Left lung (tissue), 10 donors: Measurements from ENCODE around the gene H2BK1. TPM values are rescaled to one million over a fixed set of nuclear protein-coding genes. Genes with fewer than 3 reads are reported as not detected.

Experiments used
- ATAC-seq: fragments of 200-7000 bp; cut with Tn5 transposase; one replicate; pipeline ENCODE4 v1.9.1; 2020; ENCODE audit warnings: moderate library complexity
- DNase-seq, 4 donors: peaks; one replicate each; pipeline ENCODE4 v3.0.0-alpha.2; 2013 to 2020
- H3K27ac ChIP-seq, 2 donors: fragments of 200-600 bp; sonication (generic) in 1 of 2; one replicate each; pipeline versions ENCODE4 v1.5.0 to v1.8.0; 2020 to 2021
- H3K27me3 ChIP-seq, 2 donors: fragments of 200-600 bp; sonication (generic) in 1 of 2; one replicate each; pipeline versions ENCODE4 v1.5.0 to v1.8.0; 2020 to 2021
- H3K36me3 ChIP-seq, 2 donors: fragments of 200-600 bp; sonication (generic) in 1 of 2; one replicate each; pipeline versions ENCODE4 v1.5.0 to v1.8.0; 2020 to 2021
- H3K4me1 ChIP-seq, 2 donors: fragments of 200-600 bp; one replicate each; pipeline ENCODE4 v1.8.0; 2021
- H3K4me3 ChIP-seq, 2 donors: fragments of 200-600 bp; sonication (generic) in 1 of 2; one replicate each; pipeline versions ENCODE4 v1.5.0 to v1.8.0; 2020 to 2021; ENCODE audit warnings: mild to moderate bottlenecking in 1 of 2
- H3K9me3 ChIP-seq, 2 donors: fragments of 200-600 bp; sonication (generic) in 1 of 2; one replicate each; pipeline versions ENCODE4 v1.5.0 to v1.8.0; 2020 to 2021
- intact Hi-C, 2 donors: fragments of 100-400 bp; cut with DNase I; formaldehyde crosslinking; loops; one replicate each; pipeline versions ENCODE4 v1.11.2 to v1.14.2; 2022
- polyA plus RNA-seq, 6 donors: library from polyadenylated mRNA; unstranded; fragments of 120-200 nt; gene quantifications; one replicate each; pipeline ENCODE4 v1.2.1, GENCODE V29; 2013; ENCODE audit not compliant: insufficient read length in 6 of 6
- total RNA-seq, 2 donors: library from RNA; stranded (reverse); fragmentation: NEBNext Ultra II Directional; extraction: Animal tissue kit (Norgen Biotek cat#: 25700); gene quantifications; one replicate each; pipeline ENCODE4 v1.2.1, GENCODE V29; 2021
- TF ChIP-seq, protein P1 (sequence below), 2 donors: fragments of 200-600 bp; sonication (generic) in 1 of 2; IDR thresholded peaks; one replicate each; pipeline versions ENCODE4 v1.5.0 to v1.8.0; 2021; ENCODE audit warnings: antibody characterized with exemption in 2 of 2
- donor health status: DM: no; HTN: yes; CAD: no.
- donor health status: DM: no; HTN: no; CAD: no.

H2BK1 gene
- total and polyA plus RNA-seq, 8 donors = not detected

DNA sequence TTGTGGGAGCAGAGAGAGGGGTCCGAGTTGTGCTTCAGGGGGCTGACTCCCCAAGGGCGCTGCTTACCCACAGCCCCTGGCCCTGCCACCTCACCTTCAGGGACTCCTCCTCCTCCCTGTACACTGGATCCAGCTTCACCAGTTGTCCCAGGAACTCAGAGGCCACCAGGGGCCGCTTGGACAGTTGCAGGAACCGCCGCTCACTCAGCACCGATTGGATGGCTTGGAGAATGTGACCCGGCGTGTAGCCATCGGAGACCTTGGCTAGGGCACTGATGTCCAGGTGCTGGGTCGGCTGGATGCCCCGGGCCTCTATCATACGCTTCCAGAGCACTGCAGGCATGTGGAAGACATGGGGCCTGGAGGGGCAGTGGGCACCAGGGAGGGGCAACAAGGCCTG, 18.7 kb downstream of the H2BK1 start:
- no peak overlapping the region for H3K27ac ChIP-seq
- no peak for ATAC-seq
- no peaks in the 10 kb centered on the region for H3K9me3 ChIP-seq
- no peaks in the 10 kb centered on the region for H3K36me3 ChIP-seq
- DNase-seq = no peak
- no peaks in the 10 kb centered on the region for H3K4me1 ChIP-seq
- intact Hi-C loops = no loop called here
- TF ChIP-seq, protein P1, sequence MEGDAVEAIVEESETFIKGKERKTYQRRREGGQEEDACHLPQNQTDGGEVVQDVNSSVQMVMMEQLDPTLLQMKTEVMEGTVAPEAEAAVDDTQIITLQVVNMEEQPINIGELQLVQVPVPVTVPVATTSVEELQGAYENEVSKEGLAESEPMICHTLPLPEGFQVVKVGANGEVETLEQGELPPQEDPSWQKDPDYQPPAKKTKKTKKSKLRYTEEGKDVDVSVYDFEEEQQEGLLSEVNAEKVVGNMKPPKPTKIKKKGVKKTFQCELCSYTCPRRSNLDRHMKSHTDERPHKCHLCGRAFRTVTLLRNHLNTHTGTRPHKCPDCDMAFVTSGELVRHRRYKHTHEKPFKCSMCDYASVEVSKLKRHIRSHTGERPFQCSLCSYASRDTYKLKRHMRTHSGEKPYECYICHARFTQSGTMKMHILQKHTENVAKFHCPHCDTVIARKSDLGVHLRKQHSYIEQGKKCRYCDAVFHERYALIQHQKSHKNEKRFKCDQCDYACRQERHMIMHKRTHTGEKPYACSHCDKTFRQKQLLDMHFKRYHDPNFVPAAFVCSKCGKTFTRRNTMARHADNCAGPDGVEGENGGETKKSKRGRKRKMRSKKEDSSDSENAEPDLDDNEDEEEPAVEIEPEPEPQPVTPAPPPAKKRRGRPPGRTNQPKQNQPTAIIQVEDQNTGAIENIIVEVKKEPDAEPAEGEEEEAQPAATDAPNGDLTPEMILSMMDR (IDR thresholded peaks at IDR 0.05) = no peak
- H3K27me3 ChIP-seq = peaks cover 0 to 28% of the 10 kb centered on the region in 2 donors
- no peak overlapping the region for H3K4me3 ChIP-seq

DNA sequence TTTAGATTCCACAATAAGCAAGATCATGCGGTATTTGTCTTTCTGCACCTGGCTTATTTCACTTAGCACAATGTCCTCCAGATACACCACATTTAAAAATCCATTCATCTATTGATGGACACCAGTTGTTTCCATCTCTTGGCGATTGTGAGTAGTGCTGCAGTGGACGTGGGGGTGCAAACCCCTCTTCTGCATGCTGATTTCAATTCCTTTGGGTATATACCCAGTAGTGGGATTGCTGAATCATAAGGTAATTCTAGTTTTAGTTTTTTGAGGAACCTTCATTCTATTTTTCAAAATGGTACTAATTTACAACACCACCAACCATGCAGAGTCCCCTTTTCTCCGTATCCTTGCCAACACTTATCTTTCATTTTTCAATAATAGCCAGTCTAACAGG, 21.2 kb downstream of the H2BK1 start:
- Histone ChIP-seq H3K27me3 (peaks cover 0 to 10% of the 10 kb centered on the region in 2 donors), H3K9me3 (no peaks in the 10 kb centered on the region), H3K36me3 (no peaks in the 10 kb centered on the region), H3K27ac (no peak overlapping the region), H3K4me3 (no peak overlapping the region), H3K4me1 (no peaks in the 10 kb centered on the region)
- ATAC-seq (no peak), DNase-seq (no peak)
- TF ChIP-seq, protein P1 (IDR thresholded peaks at IDR 0.05) = no peak
- intact Hi-C loops = no loop called here

DNA sequence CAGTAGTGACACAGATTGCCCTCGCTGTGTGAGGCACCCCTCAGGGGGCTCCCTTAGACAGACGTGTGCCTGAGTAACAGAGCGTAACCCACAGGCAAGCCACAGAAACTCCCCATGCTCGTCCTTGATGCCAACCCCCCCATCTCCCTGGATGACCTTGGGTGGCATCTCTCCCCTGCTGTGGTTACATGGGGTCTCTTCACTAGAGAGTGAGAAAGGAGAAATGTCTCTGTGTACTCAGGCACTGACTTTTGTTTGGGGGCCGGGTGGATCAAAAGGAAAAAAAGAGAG, 22.1 kb downstream of the H2BK1 start:
- H3K9me3 ChIP-seq = no peaks in the 10 kb centered on the region
- no peak for DNase-seq
- ATAC-seq = no peak
- no peak overlapping the region for H3K4me3 ChIP-seq
- intact Hi-C loops = no loop called here
- no peaks in the 10 kb centered on the region for H3K36me3 ChIP-seq
- no peaks in the 10 kb centered on the region for H3K4me1 ChIP-seq
- H3K27me3 ChIP-seq = peaks cover 0 to 9% of the 10 kb centered on the region in 2 donors
- H3K27ac ChIP-seq = no peak overlapping the region
- TF ChIP-seq, protein P1 (IDR thresholded peaks at IDR 0.05) = no peak

DNA sequence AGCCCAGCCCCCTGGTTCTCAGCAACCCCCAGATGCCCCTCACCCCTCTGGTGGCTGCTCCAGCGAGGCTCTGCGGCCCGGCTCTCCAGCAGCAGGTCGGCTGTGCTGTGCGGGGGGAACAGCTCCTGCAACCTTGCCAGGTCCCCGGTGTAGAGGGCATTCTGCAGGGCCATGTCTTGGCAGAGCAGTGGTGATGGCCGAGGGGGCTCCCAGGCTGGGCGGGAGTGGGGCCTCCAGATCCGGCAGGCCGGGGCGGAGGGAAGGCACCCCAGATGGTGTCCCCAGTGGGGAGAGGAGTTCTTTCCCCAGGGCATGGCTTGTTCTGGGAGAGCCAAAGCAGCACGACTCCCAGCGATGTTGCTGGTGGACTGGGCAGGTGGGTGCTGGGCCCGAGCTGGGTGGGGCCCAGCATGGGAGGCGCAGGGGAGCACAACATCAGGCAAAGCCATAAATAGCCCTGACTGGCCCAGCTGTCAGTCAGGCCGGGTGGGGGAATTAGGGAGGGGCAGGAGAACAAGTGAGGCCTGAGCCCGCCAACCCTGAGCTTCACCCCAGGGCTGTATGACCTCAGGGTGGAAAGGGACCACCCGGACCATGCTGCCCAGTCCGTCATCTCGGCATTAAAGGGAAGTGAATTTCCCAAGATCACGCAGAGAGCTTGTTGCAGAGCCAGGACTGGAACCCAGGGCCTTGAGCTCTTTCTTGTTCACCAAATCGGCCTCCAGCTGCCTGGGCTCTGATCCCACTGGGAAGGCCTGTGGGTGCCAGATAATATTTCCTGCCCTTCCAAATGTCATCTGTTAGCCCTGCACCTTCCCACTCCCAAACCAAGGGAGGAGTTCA, 22.7 kb downstream of the H2BK1 start:
- ATAC-seq (no peak), DNase-seq (no peak)
- no peaks in the 10 kb centered on the region for H3K9me3 ChIP-seq
- TF ChIP-seq, protein P1 (IDR thresholded peaks at IDR 0.05) = no peak
- H3K4me1 ChIP-seq = no peaks in the 10 kb centered on the region
- H3K27me3 ChIP-seq = peaks cover 0 to 9% of the 10 kb centered on the region in 2 donors
- H3K36me3 ChIP-seq = no peaks in the 10 kb centered on the region
- intact Hi-C loops = no loop called here
- no peak overlapping the region for H3K27ac ChIP-seq
- H3K4me3 ChIP-seq = no peak overlapping the region

DNA sequence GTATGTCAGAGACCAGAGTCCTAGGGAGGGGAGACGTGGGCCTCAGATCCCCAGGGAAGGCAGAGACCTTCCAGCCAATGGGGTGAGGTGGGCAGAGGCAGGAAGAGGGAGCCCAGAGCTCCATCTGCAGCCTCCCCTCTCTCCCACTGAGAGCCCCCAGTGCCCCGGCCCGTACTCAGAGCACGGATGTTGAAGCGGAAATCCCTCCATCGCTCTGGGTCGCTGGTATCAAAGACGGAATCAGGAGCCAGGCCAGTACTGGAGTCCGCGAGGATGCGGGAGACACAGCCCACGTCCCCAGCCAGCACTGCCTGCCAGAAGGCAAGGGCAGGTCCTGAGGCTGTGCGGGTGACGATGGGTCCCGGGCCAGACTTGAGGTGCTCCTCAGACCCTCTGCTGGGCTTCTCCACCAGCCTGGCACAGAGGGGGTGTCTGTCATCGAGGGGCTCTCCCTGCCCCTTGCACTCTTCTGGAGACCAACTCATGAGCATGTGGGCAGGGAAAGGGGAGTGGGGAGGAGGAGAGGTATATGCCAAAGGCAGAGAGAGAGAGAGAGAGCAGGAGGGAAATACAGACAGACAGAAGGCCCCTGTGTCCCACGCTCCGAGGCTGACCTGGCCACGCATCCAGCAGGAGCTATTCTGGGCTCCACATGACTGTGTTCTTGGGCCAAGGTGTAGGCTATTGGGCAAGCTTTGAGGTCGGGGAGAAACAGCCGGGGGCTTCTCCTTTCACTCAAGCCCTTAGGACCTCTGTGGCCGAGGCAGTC, 23.5 kb downstream of the H2BK1 start, which contains the start of gene ASB10:
ASB10 (minus strand) TSS at position 611 of the 769 bp plus-strand sequence; CDS start at position 491, 120 bp downstream.
- Histone ChIP-seq H3K27ac (no peak within 1 kb of the TSS), H3K4me3 (no peak within 1 kb of the TSS), H3K9me3 (no peaks in the 10 kb centered on the region), H3K4me1 (no peaks in the 10 kb centered on the region), H3K36me3 (no peaks in the 10 kb centered on the region), H3K27me3 (peaks cover 0 to 9% of the 10 kb centered on the region in 2 donors)
- ATAC-seq (no peak), DNase-seq (no peak)
- TF ChIP-seq, protein P1 (IDR thresholded peaks at IDR 0.05) = no peak
- intact Hi-C loops = no loop called here
